ENCODE measurements around the gene IL21R. TPM values are rescaled to one million over a fixed set of nuclear protein-coding genes. Genes with fewer than 3 reads are reported as not detected.

Gene IL21R
- total and polyA plus RNA-seq, 10 of the 15 experiments (the other 5 are each of a cell fraction or from before 2014, with no cell fraction given) = 5.3 to 138 (median 82.5) TPM

GRCh38 chr16:27364493-27365141, 37.4 kb upstream of the IL21R start:
- RAD21 ChIA-PET (ENCODE audit: unreplicated experiment) = interaction anchor here (2.2 to 6.5 kb wide), 4 partner anchors 40 to 128 kb away, joined by 9 to 168 read pairs (median 64); partner anchors contain the start of gene IL21R
- no peak for DNase-seq (ENCODE audit: low read depth, low spot score)
- in situ Hi-C loops (cut with MboI) = loop anchor here (25.0 kb wide), 1 partner anchor 1527 kb away; no protein-coding TSS in a partner anchor

More at GRCh38 chr16:27364493-27365141, 37.4 kb upstream of the IL21R start:
- H2AFZ ChIP-seq (ENCODE audit: control insufficient read depth, low read depth, low read length) = no peak overlapping the region
- no peak for FAIRE-seq
- peaks cover 0 to 18% of the 10 kb centered on the region in 2 experiments; a peak in 3 of 4 replicates for H3K36me3 ChIP-seq (ENCODE audit: control insufficient read depth in 2 of 2, insufficient read depth in 2 of 2, low read length in 1 of 2)
- intact Hi-C loops (cut with micrococcal nuclease; ENCODE audit: unreplicated experiment) = loop anchor here (5.0 kb wide), 1 partner anchor 47 kb away; no protein-coding TSS in a partner anchor
- no peaks in the 10 kb centered on the region; the same call in 2 of the 3 replicates for H3K9me3 ChIP-seq (replicated peaks; ENCODE audit: control insufficient read depth, insufficient read depth, low read length)
- no peak overlapping the region for H3K27ac ChIP-seq (ENCODE audit: control insufficient read depth, insufficient read depth)
- no peak overlapping the region for H3K4me3 ChIP-seq
- no TSS peak for BruUV-seq (replicated peaks)
- H3K27me3 ChIP-seq (replicated peaks in 1 of 2; ENCODE audit: control insufficient read depth in 2 of 2, insufficient read depth in 2 of 2, low read length in 1 of 2) = no peaks in the 10 kb centered on the region
- H3K4me2 ChIP-seq (ENCODE audit: control insufficient read depth, insufficient read depth) = no peak overlapping the region
- peaks cover 29% of the 10 kb centered on the region for H3K4me1 ChIP-seq (ENCODE audit: control insufficient read depth, insufficient read depth, low read length)
- no peak overlapping the region for H3K9ac ChIP-seq (ENCODE audit: control insufficient read depth, insufficient read depth, low read length)
- ATAC-seq = no peak
- ChIA-PET POLR2A (no interaction called here), SMC1A (ENCODE audit: uncharacterized antibody, unreplicated experiment) (interaction anchor here (0.9 to 5.5 kb wide), 5 partner anchors 36 to 132 kb away, joined by 3 to 65 read pairs (median 11); partner anchors contain the start of gene IL21R), CTCF (interaction anchor here (1.0 to 11.8 kb wide), 6 partner anchors 47 to 211 kb away, joined by 3 to 259 read pairs (median 70); no protein-coding TSS in a partner anchor)
- 52% methylated on average over 6 of the region's 6 CpGs for WGBS (ENCODE audit: insufficient coverage, insufficient replicate concordance, low lambda C conversion rate, missing lambda C conversion rate)
- H4K20me1 ChIP-seq (ENCODE audit: control insufficient read depth, insufficient read depth) = no peaks in the 10 kb centered on the region
- no peaks in the 10 kb centered on the region for H3K79me2 ChIP-seq (ENCODE audit: control insufficient read depth, insufficient read depth, low read length)
- peak; percentile 86 for TF ChIP-seq ZBTB40 (IDR thresholded peaks at IDR 0.05; ENCODE audit: borderline replicate concordance)
- TF ChIP-seq POLR2A (IDR thresholded peaks at IDR 0.05; ENCODE audit: low read depth, low read length) = no peak
